H9 (cell line): ENCODE data around the gene EPYC. TPM values are rescaled to one million over a fixed set of nuclear protein-coding genes. Genes with fewer than 3 reads are reported as not detected.

ENCODE experiments used
- DNase-seq: peaks from one replicate; pipeline ENCODE4 v3.0.0-alpha.2; 2017
- H2AFZ ChIP-seq: one replicate; pipeline ENCODE4 v1.6.1; 2013; ENCODE audit warnings: mild to moderate bottlenecking, low read length, control low read depth, moderate library complexity
- H2AK5ac ChIP-seq: 2 replicates; pipeline ENCODE4 v1.6.1; 2013; ENCODE audit warnings: low read length, control low read depth, mixed read lengths; ENCODE audit not compliant: insufficient read length
- H2BK120ac ChIP-seq: one replicate; pipeline ENCODE4 v1.6.1; 2013; ENCODE audit warnings: low read depth, mild to moderate bottlenecking, low read length, control low read depth, inconsistent platforms; ENCODE audit not compliant: poor library complexity, severe bottlenecking
- H2BK12ac ChIP-seq: 2 replicates; pipeline ENCODE4 v1.6.1; 2013; ENCODE audit warnings: low read length, control low read depth, mixed read lengths, low read depth; ENCODE audit not compliant: insufficient read length
- H2BK15ac ChIP-seq: 2 replicates; pipeline ENCODE4 v1.6.1; 2013; ENCODE audit warnings: low read depth, low read length, control low read depth
- H2BK20ac ChIP-seq: one replicate; pipeline ENCODE4 v1.6.1; 2013; ENCODE audit warnings: low read depth, mild to moderate bottlenecking, low read length, control low read depth, inconsistent platforms; ENCODE audit not compliant: poor library complexity, severe bottlenecking
- H2BK5ac ChIP-seq: 2 replicates; pipeline ENCODE4 v1.6.1; 2013; ENCODE audit warnings: low read length, control low read depth, mixed read lengths; ENCODE audit not compliant: insufficient read length
- H3K14ac ChIP-seq: 2 replicates; pipeline ENCODE4 v1.6.1; 2013; ENCODE audit warnings: low read length, control low read depth; ENCODE audit not compliant: insufficient read depth
- H3K18ac ChIP-seq: 2 replicates; pipeline ENCODE4 v1.6.1; 2013; ENCODE audit warnings: low read depth, mild to moderate bottlenecking, mixed read lengths, low read length, control low read depth; ENCODE audit not compliant: insufficient read length
- H3K23ac ChIP-seq: 2 replicates; pipeline ENCODE4 v1.6.1; 2013; ENCODE audit warnings: low read length, control low read depth, mixed read lengths, low read depth; ENCODE audit not compliant: insufficient read length
- H3K23me2 ChIP-seq: 2 replicates; pipeline ENCODE4 v1.6.1; 2013; ENCODE audit warnings: low read depth, mild to moderate bottlenecking, mixed read lengths, low read length, control low read depth; ENCODE audit not compliant: insufficient read length, poor library complexity, severe bottlenecking
- H3K27ac ChIP-seq: 2 replicates; pipeline ENCODE4 v1.5.1; 2013; ENCODE audit warnings: low read length, control low read depth, mixed read lengths, low read depth; ENCODE audit not compliant: insufficient read length
- H3K27me3 ChIP-seq: 2 replicates; pipeline ENCODE4 v1.6.1; 2013; ENCODE audit warnings: low read length, control low read depth, inconsistent platforms; ENCODE audit not compliant: insufficient read depth
- H3K4ac ChIP-seq: 2 replicates; pipeline ENCODE4 v1.6.1; 2013; ENCODE audit warnings: low read depth, mild to moderate bottlenecking, control low read depth, inconsistent platforms, low read length, moderate library complexity
- H3K4me1 ChIP-seq: 2 replicates; pipeline ENCODE4 v1.6.1; 2013; ENCODE audit warnings: low read length, control low read depth, inconsistent platforms; ENCODE audit not compliant: insufficient read depth
- H3K4me2 ChIP-seq: 2 replicates; pipeline ENCODE4 v1.6.1; 2013; ENCODE audit warnings: low read length, control low read depth, mixed read lengths; ENCODE audit not compliant: insufficient read length, insufficient read depth
- H3K56ac ChIP-seq: 2 replicates; pipeline ENCODE4 v1.6.1; 2013; ENCODE audit warnings: low read depth, mild to moderate bottlenecking, mixed read lengths, low read length, control low read depth; ENCODE audit not compliant: insufficient read length
- H3K79me1 ChIP-seq: 2 replicates; pipeline ENCODE4 v1.6.1; 2013; ENCODE audit warnings: low read depth, mild to moderate bottlenecking, moderate library complexity, low read length, control low read depth, inconsistent platforms; ENCODE audit not compliant: insufficient read depth, poor library complexity, severe bottlenecking
- H3K79me2 ChIP-seq: 2 replicates; pipeline ENCODE4 v1.6.1; 2013; ENCODE audit warnings: low read length, control low read depth, inconsistent platforms; ENCODE audit not compliant: insufficient read depth
- H3K9ac ChIP-seq: 2 replicates; pipeline ENCODE4 v1.6.1; 2013; ENCODE audit warnings: low read length, control low read depth, mixed read lengths; ENCODE audit not compliant: insufficient read length; ENCODE audit errors: extremely low read depth
- H3K9me3 ChIP-seq: one replicate; pipeline ENCODE4 v1.6.1; 2013; ENCODE audit warnings: low read depth, low read length, inconsistent platforms; ENCODE audit not compliant: control insufficient read depth
- H3T11ph ChIP-seq: one replicate; pipeline ENCODE4 v1.6.1; 2013; ENCODE audit warnings: mild to moderate bottlenecking, low read length, control low read depth, inconsistent platforms
- H4K20me1 ChIP-seq: one replicate; pipeline ENCODE4 v1.6.1; 2013; ENCODE audit not compliant: control insufficient read depth, insufficient read length, insufficient read depth
- H4K5ac ChIP-seq: 2 replicates; pipeline ENCODE4 v1.6.1; 2013; ENCODE audit warnings: low read depth, mild to moderate bottlenecking, mixed read lengths, low read length, control low read depth; ENCODE audit not compliant: insufficient read length
- H4K8ac ChIP-seq: replicated peaks from 2 replicates; pipeline ENCODE4 v1.6.1; 2013; ENCODE audit warnings: low read length, control low read depth, mixed read lengths, low read depth; ENCODE audit not compliant: insufficient read length
- H4K91ac ChIP-seq: 2 replicates; pipeline ENCODE4 v1.6.1; 2013; ENCODE audit warnings: low read depth, mild to moderate bottlenecking, moderate library complexity, mixed read lengths, low read length, control low read depth; ENCODE audit not compliant: insufficient read length
- H3K27ac Mint-ChIP-seq, 3 experiments: 2 replicates in 2 of 3; 3 replicates in 1 of 3; pipeline ENCODE4 v1.8.0; 2020 to 2021; ENCODE audit warnings: mixed read lengths in 3 of 3, mild to moderate bottlenecking in 1 of 3, moderate library complexity in 1 of 3
- H3K27me3 Mint-ChIP-seq: 2 replicates; pipeline ENCODE4 v1.8.0; 2021; ENCODE audit warnings: low read depth, mild to moderate bottlenecking, moderate library complexity, mixed read lengths
- H3K36me3 Mint-ChIP-seq, 3 experiments: 2 replicates in 2 of 3; 3 replicates in 1 of 3; pipeline ENCODE4 v1.8.0; 2020 to 2021; ENCODE audit warnings: low read depth in 3 of 3, mixed read lengths in 3 of 3; ENCODE audit not compliant: insufficient read depth in 1 of 3
- H3K4me1 Mint-ChIP-seq, 2 experiments: 2 replicates each; pipeline ENCODE4 v1.8.0; 2020; ENCODE audit warnings: mixed read lengths in 2 of 2
- H3K4me3 Mint-ChIP-seq, 2 experiments: 2 replicates in 1 of 2; 3 replicates in 1 of 2; pipeline ENCODE4 v1.8.0; 2020 to 2021; ENCODE audit warnings: mild to moderate bottlenecking in 2 of 2, mixed read lengths in 2 of 2, moderate library complexity in 1 of 2
- H3K9me3 Mint-ChIP-seq, 2 experiments: 2 replicates in 1 of 2; 3 replicates in 1 of 2; pipeline ENCODE4 v1.8.0; 2020; ENCODE audit warnings: mild to moderate bottlenecking in 2 of 2, mixed read lengths in 2 of 2, moderate library complexity in 1 of 2
- CTCF ChIP-seq: fragments of 200-600 bp; sonication (generic); conservative IDR thresholded peaks from 3 replicates; pipeline ENCODE4 v1.8.0; 2021; ENCODE audit warnings: antibody characterized with exemption, mild to moderate bottlenecking
- WGBS: extraction: QIAGEN DNeasy Blood & Tissue Kit; methylation state at CpG from one replicate; pipeline ENCODE4 v1.1.7; 2013; ENCODE audit warnings: missing lambda C conversion rate, low lambda C conversion rate, mixed read lengths; ENCODE audit not compliant: insufficient read length; ENCODE audit errors: extremely low coverage; 5-methylcytosine and 5-hydroxymethylcytosine counted together
- total RNA-seq: library from RNA; stranded (reverse); gene quantifications from 2 replicates; pipeline ENCODE4 v1.2.1, GENCODE V29; 2021

EPYC gene
- total RNA-seq, 1 experiment from 2014 or later: not detected

- Histone ChIP-seq H3K4me1 (no peaks in the 10 kb centered on the region), H3K79me2 (no peaks in the 10 kb centered on the region), H2BK15ac (no peak overlapping the region), H3K4ac (no peak overlapping the region), H3K9ac (no peak overlapping the region), H4K8ac (no peak overlapping the region), H3T11ph (no peak overlapping the region), H3K23ac (no peak overlapping the region), H3K4me2 (no peak overlapping the region), H3K79me1 (no peaks in the 10 kb centered on the region), H3K9me3 (no peaks in the 10 kb centered on the region), H3K23me2 (no peaks in the 10 kb centered on the region), H3K27me3 (no peaks in the 10 kb centered on the region), H2BK12ac (no peak overlapping the region), H2AFZ (no peak overlapping the region), H4K91ac (no peak overlapping the region), H2BK5ac (no peak overlapping the region), H2BK120ac (no peak overlapping the region), H3K18ac (no peak overlapping the region), H2AK5ac (no peak overlapping the region), H4K20me1 (no peaks in the 10 kb centered on the region), H3K14ac (no peak overlapping the region), H4K5ac (no peak overlapping the region), H3K27ac (no peak overlapping the region), H2BK20ac (no peak overlapping the region), H3K56ac (no peak overlapping the region)
- TF ChIP-seq CTCF: no peak
- Mint-ChIP-seq H3K9me3 (peaks cover 9 to 12% of the 10 kb centered on the region in 2 experiments), H3K36me3 (peaks cover 6 to 18% (median 9%) of the 10 kb centered on the region in 3 experiments), H3K4me3 (no peak overlapping the region), H3K4me1 (peaks cover 4% of the 10 kb centered on the region in 2 experiments; a peak in 2 of 4 replicates), H3K27me3 (peaks cover 20% of the 10 kb centered on the region), H3K27ac (no peak overlapping the region)
- DNase-seq: no peak
- no CpG with 5 or more reads among the region's 2 CpGs for WGBS
Observed at GRCh38 chr12:90995010-90995409, 9.8 kb downstream of the EPYC start.
